Activated T-cell treated with anti-CD3 and anti-CD28 coated beads for 1 hour (primary cell): ENCODE results near the gene HDAC4.

ENCODE experiments used
- DNase-seq: peaks from one replicate; pipeline ENCODE4 v3.0.0-alpha.2; 2020; ENCODE audit warnings: low read depth

The HDAC4 gene

DNA sequence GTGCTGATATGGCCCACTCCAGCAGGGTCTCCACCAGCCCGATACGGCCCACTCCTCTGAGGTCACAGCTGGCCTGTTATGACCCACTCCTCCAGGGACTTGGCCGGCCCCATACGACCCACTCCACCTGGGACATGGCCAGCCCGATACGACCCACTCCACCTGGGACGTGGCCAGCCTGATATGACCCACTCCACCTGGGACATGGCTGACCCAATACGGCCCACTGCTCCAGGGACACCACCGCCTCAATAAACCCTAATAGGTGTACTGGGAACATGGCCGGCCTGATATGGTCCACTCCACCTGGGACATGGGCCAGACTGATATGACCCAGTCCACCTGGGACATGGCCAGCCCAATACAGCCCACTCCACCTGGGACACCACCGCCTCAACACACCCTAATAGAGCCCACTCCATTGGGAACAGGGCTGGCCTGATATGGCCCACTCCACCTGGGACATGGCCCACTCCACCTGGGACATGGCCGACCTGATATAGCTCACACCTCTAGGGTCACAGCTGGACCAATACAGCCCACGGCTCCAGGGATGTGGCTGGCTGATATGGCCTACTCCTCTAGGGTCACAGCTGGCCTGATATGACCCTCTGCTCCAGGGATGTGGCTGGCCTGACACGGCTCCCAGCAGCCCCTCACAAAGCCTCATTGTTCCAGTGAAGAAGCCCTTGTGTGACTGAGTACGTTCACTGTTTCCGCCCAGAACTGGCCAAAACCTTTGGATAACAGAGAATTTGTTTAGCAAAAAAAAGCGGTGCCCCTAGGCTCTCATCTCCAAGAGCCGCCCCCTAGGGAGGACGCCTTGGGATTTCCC lies 245.6 kb downstream of the HDAC4 start:
- DNase-seq: no peak

DNA sequence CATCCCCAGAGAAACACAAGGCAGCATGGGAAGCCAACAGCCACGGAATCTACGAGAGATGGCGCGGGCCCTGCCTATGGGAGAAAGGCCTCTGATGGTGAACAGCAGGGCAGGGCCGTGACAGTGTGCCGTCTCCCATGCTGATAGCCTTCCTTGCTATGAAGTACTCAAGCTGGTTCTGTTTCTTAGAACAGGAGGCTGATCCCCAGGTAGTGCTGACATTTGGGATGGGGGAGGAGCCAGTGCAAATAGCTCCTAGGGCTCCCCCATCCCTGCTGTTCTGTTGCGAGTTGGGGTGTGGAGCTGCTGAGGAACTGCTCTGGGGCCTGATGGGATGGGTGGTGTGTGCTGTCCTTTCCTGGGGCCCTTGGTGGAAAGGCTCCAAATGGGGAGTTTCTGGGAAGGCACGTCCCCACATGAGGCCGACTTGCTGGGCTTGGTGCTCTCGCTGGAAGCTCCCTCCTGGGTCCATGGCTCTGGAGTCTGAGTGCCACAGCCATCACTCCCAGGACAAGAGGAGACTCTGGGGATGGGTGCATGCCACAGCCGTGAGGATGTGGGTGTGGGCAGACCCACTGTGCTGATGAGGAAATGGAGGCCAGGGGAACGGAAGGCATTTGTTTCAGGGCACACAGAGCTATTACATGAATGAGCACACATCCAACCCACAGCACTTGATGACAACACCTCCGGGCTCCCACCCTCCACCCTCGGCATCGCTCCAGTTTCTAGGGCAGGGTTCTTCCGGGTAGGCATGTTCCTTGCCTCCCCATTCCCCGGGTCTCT lies 246.8 kb downstream of the HDAC4 start:
- no peak for DNase-seq

DNA sequence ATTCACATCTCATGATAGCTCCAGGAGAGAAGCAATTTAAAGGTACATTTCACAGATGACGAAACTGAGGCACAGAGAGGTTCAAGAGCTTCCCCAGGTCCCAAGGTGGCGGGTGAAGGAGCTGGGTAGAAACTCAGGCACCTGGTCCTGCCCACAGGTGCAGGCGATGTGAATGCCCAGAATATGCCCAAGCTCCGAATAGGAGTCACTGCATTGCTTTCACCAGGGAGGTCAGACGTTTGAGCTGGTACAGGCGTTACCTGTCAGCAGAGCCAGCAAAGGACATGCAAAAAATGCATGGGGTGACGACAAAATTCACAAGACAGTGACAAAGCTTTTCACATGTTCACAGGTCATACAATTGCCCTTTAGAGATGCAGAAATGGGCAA lies 247.9 kb downstream of the HDAC4 start:
- DNase-seq: no peak

DNA sequence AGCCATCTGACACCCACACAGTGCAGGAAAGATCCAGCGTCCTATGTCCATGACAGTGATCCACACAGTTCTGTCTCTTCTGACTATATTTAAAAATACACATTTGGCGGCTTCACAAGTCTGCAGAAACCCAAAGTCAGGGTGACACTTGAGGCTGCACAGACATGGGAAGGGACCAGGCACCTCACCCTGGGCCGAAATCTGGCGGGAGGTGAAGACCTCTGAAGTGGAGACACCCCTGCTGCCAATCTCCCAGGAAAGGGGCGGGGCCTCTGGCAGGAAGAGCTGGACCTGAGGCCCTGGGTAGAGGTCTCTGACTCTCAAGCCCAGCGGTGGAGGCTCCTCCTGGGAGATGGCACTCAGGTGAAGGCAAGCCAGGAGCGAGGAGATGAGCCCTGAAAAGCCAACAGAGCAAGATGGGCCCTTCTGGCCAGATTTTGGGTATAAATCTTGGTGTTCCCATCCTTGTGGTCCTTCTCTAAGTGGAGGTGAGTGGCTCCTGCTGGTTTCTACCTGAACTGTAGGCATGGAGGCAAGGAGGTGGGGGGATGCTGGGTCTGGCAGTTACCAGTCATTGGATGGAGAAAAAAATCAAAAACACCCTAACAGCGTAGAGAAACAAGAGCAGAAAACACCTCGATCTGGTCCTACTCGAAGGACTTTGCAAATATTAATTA lies 248.4 kb downstream of the HDAC4 start:
- no peak for DNase-seq

DNA sequence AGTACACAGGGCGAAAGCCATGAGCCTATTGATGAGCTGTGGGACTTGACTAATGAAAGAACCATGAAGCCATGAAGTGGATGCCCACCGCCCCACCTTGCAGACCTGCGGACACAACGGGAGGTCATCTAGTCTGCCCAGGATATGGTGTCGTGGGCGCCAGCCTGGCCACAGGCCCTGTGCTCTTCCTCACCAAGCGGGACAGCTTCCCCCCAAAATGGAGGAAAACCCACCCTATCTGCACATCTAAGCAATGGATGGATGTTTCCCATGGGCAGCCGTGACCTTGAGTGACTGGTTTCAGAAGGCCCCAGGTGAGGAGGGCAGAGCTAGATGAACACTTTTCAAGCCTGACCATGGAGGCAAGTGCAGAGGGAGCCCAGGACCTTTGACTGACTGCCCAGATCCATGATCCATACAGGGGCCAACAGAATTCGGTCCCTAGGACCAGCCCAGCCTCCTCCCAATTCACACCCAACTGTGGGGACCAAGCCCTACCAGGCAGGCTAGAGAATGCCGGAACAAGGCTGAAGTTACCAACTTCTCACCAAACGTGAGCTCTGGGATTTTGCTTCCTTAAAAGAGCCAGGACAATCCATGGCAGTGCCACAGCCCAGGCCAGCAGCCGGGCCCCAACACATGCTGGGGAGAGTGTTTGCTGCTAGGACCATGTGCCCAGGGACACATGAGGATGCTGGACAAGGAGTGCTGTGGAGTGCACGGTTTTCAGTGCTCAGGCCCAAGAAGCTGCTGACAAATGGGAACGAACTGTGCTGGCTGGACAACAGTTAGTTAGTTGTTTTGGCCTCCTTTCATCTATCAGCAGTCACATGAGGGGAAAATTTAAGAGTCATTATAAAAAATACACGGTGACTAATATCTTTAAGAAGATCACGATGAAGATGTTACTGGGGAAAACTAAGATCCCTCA lies 249.4 kb downstream of the HDAC4 start:
- no peak for DNase-seq

DNA sequence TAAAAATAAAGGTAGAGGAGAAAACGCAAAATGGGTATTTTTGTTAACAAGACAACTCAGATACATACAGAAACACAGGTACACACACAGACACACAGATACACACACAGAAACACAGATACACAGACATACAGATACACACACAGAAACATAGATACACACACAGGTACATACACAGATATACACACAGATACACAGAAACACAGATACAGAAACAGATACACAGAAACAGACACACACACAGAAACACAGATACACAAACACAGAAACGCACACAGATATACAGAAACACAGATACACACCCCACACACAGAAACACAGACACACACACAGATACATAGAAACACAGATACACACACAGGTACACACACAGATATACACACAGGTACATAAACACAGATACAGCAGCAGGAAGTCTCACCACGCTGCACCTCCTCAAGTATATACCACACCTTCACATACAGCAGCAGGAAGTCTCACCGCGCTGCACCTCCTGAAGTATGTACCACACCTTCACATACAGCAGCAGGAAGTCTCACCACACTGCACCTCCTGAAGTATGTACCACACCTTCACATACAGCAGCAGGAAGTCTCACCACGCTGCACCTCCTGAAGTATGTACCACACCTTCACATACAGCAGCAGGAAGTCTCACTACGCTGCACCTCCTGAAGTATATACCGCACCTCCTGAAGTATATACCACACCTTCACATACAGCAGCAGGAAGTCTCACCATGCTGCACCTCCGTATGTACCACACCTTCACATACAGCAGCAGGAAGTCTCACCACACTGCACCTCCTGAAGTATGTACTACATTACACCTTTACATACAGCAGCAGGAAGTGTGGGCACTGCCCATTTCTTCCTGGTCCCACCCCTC lies 250.5 kb downstream of the HDAC4 start:
- DNase-seq: no peak

DNA sequence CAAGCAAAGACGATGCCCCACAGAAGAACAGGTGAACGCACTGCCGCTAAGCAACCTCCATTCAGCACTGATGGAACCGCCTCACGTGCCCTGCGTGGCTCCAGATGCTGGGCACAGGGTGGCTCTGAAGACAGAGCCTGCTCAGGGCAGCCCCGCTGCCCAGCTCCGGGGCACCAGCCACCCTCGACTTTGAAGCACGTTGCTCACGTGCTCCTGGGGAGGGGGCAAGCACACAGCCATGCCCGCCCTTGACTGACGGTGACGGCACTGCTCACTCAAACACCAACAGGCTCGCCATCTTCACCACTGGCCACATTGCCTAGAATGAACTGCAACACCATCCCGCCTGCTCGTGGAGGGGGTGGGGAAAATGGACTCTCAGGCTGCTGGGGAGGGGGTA lies 251.3 kb downstream of the HDAC4 start:
- no peak for DNase-seq

DNA sequence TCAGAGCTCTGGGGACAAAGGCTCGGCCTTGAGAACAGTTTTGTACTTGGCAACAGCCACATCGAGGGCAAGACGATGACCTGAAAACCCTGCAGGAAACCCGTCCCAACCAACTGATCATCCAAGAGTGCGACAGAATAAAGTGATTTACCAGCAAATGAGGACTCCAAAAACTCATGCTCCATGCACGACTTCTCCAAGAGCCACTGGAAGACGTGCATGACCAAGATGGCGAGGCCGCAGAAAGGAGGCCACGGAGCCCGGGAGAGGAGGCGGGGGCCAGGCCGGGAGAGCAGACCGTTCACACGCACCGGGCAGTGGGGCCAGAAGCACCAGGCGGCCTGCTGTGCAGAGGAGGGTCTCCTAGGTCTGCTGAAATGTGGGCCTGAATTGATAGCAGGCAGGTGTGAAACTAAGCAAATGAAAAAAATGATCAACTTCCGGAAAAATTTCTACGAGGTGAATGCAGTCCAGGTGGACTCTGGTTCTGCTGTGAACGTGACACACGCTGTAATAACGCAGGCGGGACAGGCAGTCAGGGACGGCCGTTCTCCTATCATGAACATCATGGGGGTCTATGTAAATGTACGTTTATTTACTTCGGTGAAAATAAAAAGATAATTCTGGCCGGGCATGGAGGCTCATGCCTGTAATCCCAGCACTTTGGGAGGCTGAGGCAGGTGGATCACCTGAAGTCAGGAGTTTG lies 252.2 kb downstream of the HDAC4 start:
- no peak for DNase-seq

DNA sequence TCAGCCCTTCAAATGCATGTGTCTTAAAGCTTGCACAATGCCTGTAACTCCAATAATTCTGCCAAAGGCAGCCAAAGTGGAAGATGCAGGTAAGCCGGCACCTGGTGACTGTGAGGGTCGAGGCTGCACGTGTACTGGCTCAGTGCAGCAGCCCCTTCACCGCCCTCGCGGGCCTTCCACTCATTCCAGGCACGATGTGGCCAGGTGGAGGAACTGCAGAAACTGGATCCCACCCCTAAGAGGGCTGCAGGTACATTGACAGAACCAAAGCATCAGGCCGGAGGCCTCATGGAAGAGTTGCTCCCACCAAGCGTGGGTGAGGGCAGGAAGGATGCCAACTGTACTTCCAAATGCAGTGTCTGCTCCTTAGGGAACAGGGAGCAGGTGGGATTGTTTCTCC lies 253.4 kb downstream of the HDAC4 start:
- no peak for DNase-seq

DNA sequence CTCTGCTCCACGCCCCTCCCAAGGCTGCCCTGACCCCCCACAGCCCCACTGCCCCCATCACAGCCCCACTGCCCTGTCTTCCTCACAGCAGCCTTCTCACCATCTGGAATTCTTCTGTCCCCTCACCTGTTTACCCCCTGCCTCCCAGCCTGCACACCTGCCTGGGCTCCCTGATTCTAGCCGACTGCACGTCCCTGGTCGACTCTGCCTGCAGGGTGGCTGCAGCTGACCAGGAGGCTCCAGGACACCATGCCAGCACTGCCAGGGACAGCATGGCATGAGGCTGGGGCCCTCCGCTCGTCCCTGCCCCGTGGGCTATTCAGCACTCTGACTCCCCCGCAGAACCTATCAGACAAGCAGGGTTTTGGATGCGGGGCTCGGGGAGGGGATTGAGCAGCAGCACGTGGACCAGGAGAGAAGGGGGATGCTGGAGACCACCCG lies 254.1 kb downstream of the HDAC4 start:
- no peak for DNase-seq

DNA sequence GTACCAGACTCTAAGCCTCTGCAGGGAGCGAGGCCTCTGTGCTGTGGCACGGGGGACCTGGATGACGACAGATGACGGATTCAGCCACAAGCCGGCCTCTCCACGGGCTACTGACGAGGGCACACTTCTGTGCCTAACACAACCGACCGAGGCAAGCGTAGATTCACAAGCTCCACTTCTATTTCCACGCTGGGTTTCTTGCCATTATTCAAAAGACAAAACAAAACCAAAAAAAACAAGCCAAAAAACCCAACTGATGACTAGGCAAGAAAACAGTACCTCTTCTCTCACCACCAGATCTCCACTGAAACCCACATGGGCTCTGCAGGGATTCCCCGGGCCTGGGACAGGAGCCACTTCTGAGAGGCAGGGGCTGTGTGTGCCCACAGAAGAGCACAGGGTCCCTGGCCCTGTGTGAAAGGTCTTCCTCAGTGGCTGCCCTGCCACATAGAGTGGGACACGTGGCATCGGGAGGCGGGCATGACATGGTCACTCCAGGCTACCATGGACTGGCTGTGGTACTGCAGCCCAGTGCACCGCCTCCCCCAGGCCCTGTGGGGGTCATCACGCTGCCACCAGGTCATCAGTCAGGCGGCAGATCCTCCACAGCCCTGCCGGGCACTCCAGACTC lies 254.7 kb downstream of the HDAC4 start:
- no peak for DNase-seq

DNA sequence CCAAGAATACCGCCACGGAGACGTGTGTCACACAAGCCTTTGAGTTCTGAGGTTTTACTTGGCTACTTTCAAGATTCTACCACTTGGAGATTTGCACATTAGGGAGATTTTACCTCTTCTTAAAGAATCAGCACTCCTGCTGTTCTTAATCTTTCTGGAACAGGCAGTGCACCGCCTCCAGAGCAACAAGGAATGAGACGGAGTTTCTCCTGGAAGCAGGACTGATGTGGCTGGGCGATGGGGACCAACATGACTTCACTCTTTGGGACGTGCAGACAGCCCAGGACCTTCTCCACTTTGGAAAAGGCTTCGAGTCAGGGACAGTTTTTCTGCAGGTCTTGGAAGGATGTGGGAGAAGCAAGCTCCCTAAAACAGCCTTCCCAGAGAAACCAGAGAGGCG lies 255.2 kb downstream of the HDAC4 start:
- no peak for DNase-seq

DNA sequence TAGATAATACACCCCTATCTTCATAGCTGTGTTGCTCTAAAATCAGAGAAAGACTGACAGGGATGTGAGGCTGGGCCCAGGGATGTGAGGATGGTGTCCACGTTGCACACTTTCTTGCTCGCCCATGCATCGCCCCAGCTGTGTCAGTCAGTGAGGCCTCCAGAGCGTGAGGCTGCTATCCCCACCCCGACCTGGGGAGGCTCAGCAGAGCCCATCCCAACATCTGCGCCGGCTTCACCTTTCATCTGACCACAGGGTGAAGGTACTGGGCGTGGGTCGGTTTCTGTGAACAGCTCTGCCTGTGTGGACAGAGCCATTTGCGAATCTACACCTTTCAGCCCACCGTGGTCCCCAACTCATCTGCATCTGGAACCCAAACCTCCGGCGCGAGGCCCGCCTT lies 255.7 kb downstream of the HDAC4 start:
- no peak for DNase-seq

DNA sequence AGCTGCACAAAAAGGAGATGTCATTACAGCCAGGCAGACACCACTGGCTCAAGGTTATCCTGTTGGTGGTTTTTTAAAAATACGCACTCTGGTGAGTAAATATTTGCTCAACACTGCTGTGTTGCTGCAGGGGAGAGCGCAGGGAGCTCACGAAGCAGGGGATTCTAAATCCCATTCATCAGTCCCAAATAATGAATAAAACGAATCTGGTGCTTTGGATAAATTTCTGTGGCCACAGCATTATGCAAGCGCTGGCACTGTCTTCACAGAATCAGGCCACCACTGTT lies 256.2 kb downstream of the HDAC4 start:
- no peak for DNase-seq

DNA sequence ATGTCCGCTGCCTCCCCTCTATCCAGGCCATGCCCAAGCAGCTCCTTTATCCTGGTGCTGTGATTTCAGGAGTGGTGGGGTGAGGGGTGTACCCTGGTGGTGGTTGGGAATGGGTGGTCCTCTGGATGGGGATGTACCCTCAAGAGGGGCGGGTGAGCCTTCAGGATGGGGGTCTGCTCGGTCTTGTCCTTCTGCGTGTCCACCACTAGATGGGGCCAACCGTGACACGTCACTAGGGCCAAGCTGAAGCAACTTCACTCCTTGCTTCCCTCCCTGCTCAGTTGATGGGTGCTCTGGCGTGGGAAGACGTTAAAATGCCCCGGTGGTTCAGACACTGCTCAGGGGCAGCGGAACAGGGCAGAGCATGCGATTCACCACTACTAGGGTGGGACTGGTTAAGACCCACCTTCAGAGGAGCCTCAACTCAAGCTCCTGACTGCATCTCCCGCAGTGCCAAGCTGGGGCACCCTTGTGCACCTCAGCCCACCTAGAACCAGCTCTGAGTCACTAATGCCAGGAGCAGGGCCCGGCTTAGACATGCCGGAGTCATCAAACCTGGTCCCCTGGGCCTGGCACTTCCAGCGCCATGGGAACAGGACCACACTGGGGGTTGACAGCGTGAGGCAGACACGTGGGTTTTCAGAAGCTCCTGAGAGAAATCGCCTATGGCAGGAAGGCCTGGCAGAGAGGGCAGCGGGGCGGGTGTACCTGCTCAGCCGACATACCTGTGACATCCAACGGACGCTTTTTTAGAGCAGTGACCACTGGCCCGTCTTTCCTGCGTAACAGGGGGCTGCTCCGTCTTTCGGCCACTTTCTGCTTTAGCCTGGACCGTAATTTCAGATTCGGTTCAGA lies 256.7 kb downstream of the HDAC4 start:
- peak; percentile 7 for DNase-seq

DNA sequence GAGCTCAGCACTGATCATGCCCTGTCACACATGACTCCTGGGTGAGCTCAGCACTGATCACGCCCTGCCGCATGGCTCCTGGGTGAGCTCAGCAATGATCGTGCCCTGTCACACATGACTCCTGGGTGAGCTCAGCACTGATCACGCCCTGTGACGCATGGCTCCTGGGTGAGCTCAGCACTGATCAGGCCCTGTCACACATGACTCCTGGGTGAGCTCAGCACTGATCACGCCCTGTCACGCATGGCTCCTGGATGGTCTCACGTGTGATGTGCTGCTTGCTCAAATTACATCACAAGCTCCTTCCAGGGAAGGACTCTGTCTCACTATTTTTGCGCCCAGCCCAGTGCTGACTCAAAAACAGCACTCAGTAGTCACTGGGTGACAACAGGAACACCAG lies 258.0 kb downstream of the HDAC4 start:
- no peak for DNase-seq

DNA sequence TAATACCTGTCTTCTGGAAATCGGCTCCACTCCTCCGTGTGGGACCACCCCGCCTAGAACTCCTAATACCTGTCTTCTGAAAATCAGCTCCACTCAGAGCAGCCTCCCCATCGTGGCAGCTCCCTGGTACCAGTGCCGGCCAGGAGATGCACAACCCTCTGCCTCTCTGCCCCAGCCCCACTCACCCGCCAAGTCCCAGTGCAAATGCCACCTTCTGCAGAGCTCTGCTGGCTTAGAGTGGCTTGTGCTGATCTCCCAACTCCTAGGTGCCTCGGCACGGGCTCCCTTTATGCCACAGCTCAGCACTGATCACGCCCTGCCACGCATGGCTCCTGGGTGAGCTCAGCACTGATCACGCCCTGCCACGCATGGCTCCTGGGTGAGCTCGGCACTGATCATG lies 258.5 kb downstream of the HDAC4 start:
- DNase-seq: no peak

DNA sequence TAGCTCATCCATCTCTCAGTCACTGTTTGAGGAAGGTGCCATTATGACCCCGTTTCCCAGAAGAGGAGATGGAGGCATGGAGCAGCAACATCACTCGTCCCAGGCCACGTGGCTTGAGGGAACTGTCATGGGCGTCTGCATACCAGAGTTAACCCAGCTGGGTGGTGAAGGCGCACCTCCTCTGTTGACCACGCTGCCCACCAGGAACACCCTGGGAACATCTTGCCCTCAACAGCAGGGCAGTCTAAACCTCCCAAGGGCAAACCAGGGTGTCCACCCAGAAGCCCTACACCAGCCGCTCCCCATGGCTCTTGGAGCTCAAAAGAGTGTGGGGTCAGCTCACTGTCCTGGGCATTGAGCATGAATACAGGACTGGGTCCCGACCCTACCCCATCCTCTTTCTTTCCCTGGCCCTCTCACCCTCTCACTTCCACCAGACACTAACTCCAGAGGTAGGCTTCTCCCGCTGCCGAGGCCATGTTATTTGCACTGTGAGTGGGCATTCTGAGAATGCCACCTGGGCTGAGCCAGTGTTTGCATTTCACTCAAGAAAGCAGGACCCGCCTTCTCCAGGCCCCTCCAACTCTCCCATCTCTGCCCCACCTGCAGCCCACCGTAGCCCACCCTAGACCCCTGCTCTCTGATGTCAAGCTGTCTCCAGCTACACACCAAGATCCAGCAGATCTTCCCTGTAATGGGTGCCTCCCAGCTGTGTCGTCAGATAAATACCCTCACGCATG lies 259.6 kb downstream of the HDAC4 start:
- no peak for DNase-seq
